ENCODE measurements around the gene OBSL1.

- TF ChIP-seq BHLHE40 (IDR thresholded peaks at IDR 0.05; ENCODE audit: low read depth, low read length) (no peak), CTCF (conservative IDR thresholded peaks at IDR 0.05; ENCODE audit: low read depth, low read length) (no peak)
These were observed 1.8 kb upstream of the OBSL1 start for GRCh38 chr2:219573166-219573565.
